Mammary epithelial cell (primary cell): ENCODE measurements around the gene TSTD1.

Experiments used
- EZH2 ChIP-seq: IDR thresholded peaks from 2 replicates; pipeline ENCODE4 v1.6.1; 2012; ENCODE audit warnings: low read length, inconsistent platforms, borderline replicate concordance
- TF ChIP-seq, protein P1 (sequence below), 2 donors: IDR thresholded peaks in 1 of 2; conservative IDR thresholded peaks in 1 of 2; 2 replicates each; pipeline ENCODE4 v1.5.1; 2011 to 2012; ENCODE audit warnings: inconsistent platforms in 2 of 2, low read length in 2 of 2, mild to moderate bottlenecking in 2 of 2, control low read depth in 1 of 2, low read depth in 1 of 2; ENCODE audit not compliant: insufficient read depth in 1 of 2; ENCODE audit errors: extremely low read depth in 1 of 2

GRCh38 chr1:161031874-161032273 lies 6.9 kb downstream of the TSTD1 start:
- TF ChIP-seq, protein P1, sequence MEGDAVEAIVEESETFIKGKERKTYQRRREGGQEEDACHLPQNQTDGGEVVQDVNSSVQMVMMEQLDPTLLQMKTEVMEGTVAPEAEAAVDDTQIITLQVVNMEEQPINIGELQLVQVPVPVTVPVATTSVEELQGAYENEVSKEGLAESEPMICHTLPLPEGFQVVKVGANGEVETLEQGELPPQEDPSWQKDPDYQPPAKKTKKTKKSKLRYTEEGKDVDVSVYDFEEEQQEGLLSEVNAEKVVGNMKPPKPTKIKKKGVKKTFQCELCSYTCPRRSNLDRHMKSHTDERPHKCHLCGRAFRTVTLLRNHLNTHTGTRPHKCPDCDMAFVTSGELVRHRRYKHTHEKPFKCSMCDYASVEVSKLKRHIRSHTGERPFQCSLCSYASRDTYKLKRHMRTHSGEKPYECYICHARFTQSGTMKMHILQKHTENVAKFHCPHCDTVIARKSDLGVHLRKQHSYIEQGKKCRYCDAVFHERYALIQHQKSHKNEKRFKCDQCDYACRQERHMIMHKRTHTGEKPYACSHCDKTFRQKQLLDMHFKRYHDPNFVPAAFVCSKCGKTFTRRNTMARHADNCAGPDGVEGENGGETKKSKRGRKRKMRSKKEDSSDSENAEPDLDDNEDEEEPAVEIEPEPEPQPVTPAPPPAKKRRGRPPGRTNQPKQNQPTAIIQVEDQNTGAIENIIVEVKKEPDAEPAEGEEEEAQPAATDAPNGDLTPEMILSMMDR (conservative IDR thresholded peaks at IDR 0.05 in 1 of 2, IDR thresholded peaks at IDR 0.05 in 1 of 2; ENCODE audit: extremely low read depth in 1 of 2, insufficient read depth in 1 of 2, low read depth in 1 of 2, low read length in 2 of 2): no peak
- no peak for TF ChIP-seq EZH2
